Measurements from ENCODE around the gene ICAM4. TPM values are rescaled to one million over a fixed set of nuclear protein-coding genes. Genes with fewer than 3 reads are reported as not detected.

Gene ICAM4
- total and polyA plus RNA-seq, 2 experiments from 2014 or later: 1.1 to 1.3 TPM

GRCh38 chr19:10299545-10300458 is 13.0 kb downstream of the ICAM4 start:
- H2AFZ ChIP-seq: no peak overlapping the region; the same call in 1 of the 2 replicates
- H3K36me3 ChIP-seq (ENCODE audit: low read depth): no peaks in the 10 kb centered on the region
- H3K4me2 ChIP-seq (ENCODE audit: unreplicated experiment): no peak overlapping the region
- H3K9ac ChIP-seq: no peak overlapping the region
- H3K9me2 ChIP-seq (ENCODE audit: insufficient read depth): no peaks in the 10 kb centered on the region
- no peak overlapping the region for H3K4me3 ChIP-seq
- no peak overlapping the region for H3K27ac ChIP-seq
- H3F3A ChIP-seq (ENCODE audit: insufficient read depth): peaks cover 3% of the 10 kb centered on the region; the same call in 1 of the 2 replicates
- peaks cover 14% of the 10 kb centered on the region for H3K4me1 ChIP-seq (ENCODE audit: insufficient read depth)
- TF ChIP-seq EZH2 (IDR thresholded peaks at IDR 0.05; ENCODE audit: insufficient read depth, poor library complexity, severe bottlenecking) (no peak), EZH2phosphoT487 (IDR thresholded peaks at IDR 0.05; ENCODE audit: insufficient read depth, low read depth) (no peak)
- no peaks in the 10 kb centered on the region for H3K79me2 ChIP-seq (ENCODE audit: insufficient read depth)
- H4K20me1 ChIP-seq (ENCODE audit: insufficient read depth): no peaks in the 10 kb centered on the region
- DNase-seq: no peak
- in situ Hi-C loops (cut with MboI): no loop called here
- no peaks in the 10 kb centered on the region for H3K27me3 ChIP-seq (replicated peaks; ENCODE audit: insufficient read depth)
- no peaks in the 10 kb centered on the region for H3K9me3 ChIP-seq (ENCODE audit: low read depth)
- WGBS, 2 experiments (ENCODE audit: low coverage in 1 of 2, low lambda C conversion rate in 2 of 2, missing lambda C conversion rate in 2 of 2): 48 to 50% methylated on average over 13 to 14 of the region's 14 CpGs

- Histone ChIP-seq H3K36me3 (ENCODE audit: low read depth) (no peaks in the 10 kb centered on the region), H3F3A (ENCODE audit: insufficient read depth) (peaks cover 3% of the 10 kb centered on the region; the same call in 1 of the 2 replicates), H3K27me3 (replicated peaks; ENCODE audit: insufficient read depth) (no peaks in the 10 kb centered on the region), H3K27ac (peak overlapping the region; percentile 47), H3K4me2 (ENCODE audit: unreplicated experiment) (peak overlapping the region; percentile 71), H3K9ac (peak overlapping the region; percentile 47; the same call in 1 of the 2 replicates), H3K4me1 (ENCODE audit: insufficient read depth) (peaks cover 27% of the 10 kb centered on the region), H3K9me2 (ENCODE audit: insufficient read depth) (no peaks in the 10 kb centered on the region), H3K4me3 (0 out of 2 replicates have a peak overlapping the region, but pooled peaks have one; percentile 18), H3K79me2 (ENCODE audit: insufficient read depth) (no peaks in the 10 kb centered on the region), H4K20me1 (ENCODE audit: insufficient read depth) (no peaks in the 10 kb centered on the region), H3K9me3 (ENCODE audit: low read depth) (no peaks in the 10 kb centered on the region), H2AFZ (peak overlapping the region; percentile 75)
- in situ Hi-C loops (cut with MboI): no loop called here
- 78 to 83% methylated on average over 16 to 17 of the region's 17 CpGs for WGBS, 2 experiments (ENCODE audit: low coverage in 1 of 2, low lambda C conversion rate in 2 of 2, missing lambda C conversion rate in 2 of 2)
- no peak for TF ChIP-seq EZH2 (IDR thresholded peaks at IDR 0.05; ENCODE audit: insufficient read depth, poor library complexity, severe bottlenecking)
- TF ChIP-seq EZH2phosphoT487 (IDR thresholded peaks at IDR 0.05; ENCODE audit: insufficient read depth, low read depth): no peak
- peak; percentile 87 for DNase-seq
Measured at GRCh38 chr19:10305139-10305806, 18.5 kb downstream of the ICAM4 start.

- no peak for DNase-seq
- H3K9ac ChIP-seq: no peak overlapping the region
- no peak overlapping the region for H2AFZ ChIP-seq
- H3K9me2 ChIP-seq (ENCODE audit: insufficient read depth): no peaks in the 10 kb centered on the region
- no peaks in the 10 kb centered on the region for H3K9me3 ChIP-seq (ENCODE audit: low read depth)
- H3K79me2 ChIP-seq (ENCODE audit: insufficient read depth): no peaks in the 10 kb centered on the region
- H4K20me1 ChIP-seq (ENCODE audit: insufficient read depth): no peaks in the 10 kb centered on the region
- no peak overlapping the region for H3K4me2 ChIP-seq (ENCODE audit: unreplicated experiment)
- H3K27me3 ChIP-seq (replicated peaks; ENCODE audit: insufficient read depth): no peaks in the 10 kb centered on the region
- 88 to 89% methylated on average over 5 of the region's 5 CpGs for WGBS, 2 experiments (ENCODE audit: low coverage in 1 of 2, low lambda C conversion rate in 2 of 2, missing lambda C conversion rate in 2 of 2)
- H3K27ac ChIP-seq: no peak overlapping the region
- no peaks in the 10 kb centered on the region for H3K36me3 ChIP-seq (ENCODE audit: low read depth)
- H3F3A ChIP-seq (ENCODE audit: insufficient read depth): peaks cover 3% of the 10 kb centered on the region; the same call in 1 of the 2 replicates
- H3K4me3 ChIP-seq: no peak overlapping the region
- TF ChIP-seq EZH2 (IDR thresholded peaks at IDR 0.05; ENCODE audit: insufficient read depth, poor library complexity, severe bottlenecking) (no peak), EZH2phosphoT487 (IDR thresholded peaks at IDR 0.05; ENCODE audit: insufficient read depth, low read depth) (no peak)
- in situ Hi-C loops (cut with MboI): no loop called here
- H3K4me1 ChIP-seq (ENCODE audit: insufficient read depth): peaks cover 27% of the 10 kb centered on the region
Measured at GRCh38 chr19:10306327-10306726, 19.6 kb downstream of the ICAM4 start.

GRCh38 chr19:10309423-10309822 is 22.7 kb downstream of the ICAM4 start, which contains the start of gene ZGLP1:
Gene ZGLP1 (minus strand): TSS chr19:10309815.
- Histone ChIP-seq H3K4me1 (ENCODE audit: insufficient read depth) (peaks cover 17% of the 10 kb centered on the region), H3K4me2 (ENCODE audit: unreplicated experiment) (no peak within 1 kb of the TSS), H2AFZ (no peak within 1 kb of the TSS), H3K9ac (no peak within 1 kb of the TSS), H3K36me3 (ENCODE audit: low read depth) (no peaks in the 10 kb centered on the region), H3K27ac (no peak within 1 kb of the TSS), H3K79me2 (ENCODE audit: insufficient read depth) (peaks cover 12% of the 10 kb centered on the region), H3K9me3 (ENCODE audit: low read depth) (no peaks in the 10 kb centered on the region), H3F3A (ENCODE audit: insufficient read depth) (peaks cover 3% of the 10 kb centered on the region; the same call in 1 of the 2 replicates), H4K20me1 (ENCODE audit: insufficient read depth) (no peaks in the 10 kb centered on the region), H3K4me3 (no peak within 1 kb of the TSS), H3K27me3 (replicated peaks; ENCODE audit: insufficient read depth) (no peaks in the 10 kb centered on the region), H3K9me2 (ENCODE audit: insufficient read depth) (no peaks in the 10 kb centered on the region)
- TF ChIP-seq EZH2phosphoT487 (IDR thresholded peaks at IDR 0.05; ENCODE audit: insufficient read depth, low read depth) (no peak), EZH2 (IDR thresholded peaks at IDR 0.05; ENCODE audit: insufficient read depth, poor library complexity, severe bottlenecking) (no peak)
- DNase-seq: no peak
- 96 to 97% methylated on average over 15 to 24 of the region's 24 CpGs for WGBS, 2 experiments (ENCODE audit: low coverage in 1 of 2, low lambda C conversion rate in 2 of 2, missing lambda C conversion rate in 2 of 2)
- in situ Hi-C loops (cut with MboI): no loop called here
